DND-41 (cell line): ENCODE measurements around the gene GJB4.

Experiments
- EZH2 ChIP-seq: IDR thresholded peaks from 3 replicates; pipeline ENCODE4 v1.6.1; 2012; ENCODE audit warnings: borderline replicate concordance, low read depth, mild to moderate bottlenecking, moderate library complexity, low read length, inconsistent platforms; ENCODE audit not compliant: severe bottlenecking
- TF ChIP-seq, protein P1 (sequence below): IDR thresholded peaks from 2 replicates; pipeline ENCODE4 v1.5.1; 2012; ENCODE audit warnings: borderline replicate concordance, low read length, moderate library complexity, mild to moderate bottlenecking; ENCODE audit not compliant: poor library complexity, severe bottlenecking; ENCODE audit errors: extremely low read depth

DNA sequence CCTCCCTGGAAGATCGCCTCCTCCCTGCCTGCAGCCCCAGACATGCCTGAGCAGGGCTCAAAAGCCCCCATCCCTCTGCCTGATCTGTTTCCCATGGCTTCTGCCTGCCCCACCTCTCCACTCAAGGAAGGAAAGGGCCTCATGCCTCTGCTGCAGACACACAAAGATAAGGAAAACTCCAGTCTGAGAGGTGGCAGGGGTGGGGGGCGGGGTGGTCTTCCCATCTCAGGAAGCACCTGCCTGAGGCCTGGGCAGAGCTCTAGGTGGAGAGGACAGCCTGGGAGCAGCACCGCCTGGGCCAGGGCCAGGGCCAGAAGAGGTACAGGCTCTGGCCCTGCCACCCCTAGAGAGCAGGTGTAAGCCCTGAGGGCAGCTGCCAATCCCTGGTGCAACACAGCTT lies 17.4 kb downstream of the GJB4 start:
- TF ChIP-seq, protein P1, sequence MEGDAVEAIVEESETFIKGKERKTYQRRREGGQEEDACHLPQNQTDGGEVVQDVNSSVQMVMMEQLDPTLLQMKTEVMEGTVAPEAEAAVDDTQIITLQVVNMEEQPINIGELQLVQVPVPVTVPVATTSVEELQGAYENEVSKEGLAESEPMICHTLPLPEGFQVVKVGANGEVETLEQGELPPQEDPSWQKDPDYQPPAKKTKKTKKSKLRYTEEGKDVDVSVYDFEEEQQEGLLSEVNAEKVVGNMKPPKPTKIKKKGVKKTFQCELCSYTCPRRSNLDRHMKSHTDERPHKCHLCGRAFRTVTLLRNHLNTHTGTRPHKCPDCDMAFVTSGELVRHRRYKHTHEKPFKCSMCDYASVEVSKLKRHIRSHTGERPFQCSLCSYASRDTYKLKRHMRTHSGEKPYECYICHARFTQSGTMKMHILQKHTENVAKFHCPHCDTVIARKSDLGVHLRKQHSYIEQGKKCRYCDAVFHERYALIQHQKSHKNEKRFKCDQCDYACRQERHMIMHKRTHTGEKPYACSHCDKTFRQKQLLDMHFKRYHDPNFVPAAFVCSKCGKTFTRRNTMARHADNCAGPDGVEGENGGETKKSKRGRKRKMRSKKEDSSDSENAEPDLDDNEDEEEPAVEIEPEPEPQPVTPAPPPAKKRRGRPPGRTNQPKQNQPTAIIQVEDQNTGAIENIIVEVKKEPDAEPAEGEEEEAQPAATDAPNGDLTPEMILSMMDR, result no peak
- no peak for TF ChIP-seq EZH2
